Measurements from ENCODE around the gene SYT14.
"Not testable (repeated sequence)": the region's sequence is repeated elsewhere in the genome, so short reads cannot be mapped to it uniquely, and the experiment has no call there.

Gene SYT14

GRCh38 chr1:210031473-210031872 lies 93.5 kb downstream of the SYT14 start:
- no peak for DNase-seq

- DNase-seq, result no peak
These were observed 105.0 kb downstream of the SYT14 start for GRCh38 chr1:210043058-210043457.

- no peak for DNase-seq
These were observed 111.6 kb downstream of the SYT14 start for GRCh38 chr1:210049616-210050015.

DNA sequence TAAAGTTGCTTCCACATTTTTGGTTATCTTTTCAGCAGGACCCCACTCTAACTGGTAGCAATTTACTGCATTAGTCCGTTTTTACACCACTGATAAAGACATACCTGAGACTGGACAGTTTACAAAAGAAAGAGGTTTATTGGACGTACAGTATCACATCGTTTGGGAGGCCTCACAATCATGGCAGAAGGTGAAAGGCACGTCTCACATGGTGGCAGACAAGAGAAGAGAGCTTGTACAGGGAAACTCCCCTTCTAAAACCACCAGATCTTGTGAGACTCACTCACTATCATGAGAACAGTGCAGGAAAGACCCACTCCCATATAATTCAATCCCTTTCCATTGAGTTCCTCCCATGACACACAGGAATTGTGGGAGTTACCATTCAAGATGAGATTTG lies 112.5 kb downstream of the SYT14 start:
- DNase-seq, result not testable (repeated sequence)

- no peak for DNase-seq
These were observed 115.1 kb downstream of the SYT14 start for GRCh38 chr1:210053126-210053525.

GRCh38 chr1:210057593-210057992 lies 119.6 kb downstream of the SYT14 start:
- no peak for DNase-seq

- no peak for DNase-seq
These were observed 124.0 kb downstream of the SYT14 start for GRCh38 chr1:210061992-210062391.

GRCh38 chr1:210070531-210070930 lies 132.5 kb downstream of the SYT14 start:
- DNase-seq, result no peak

GRCh38 chr1:210072129-210072528 lies 134.1 kb downstream of the SYT14 start:
- DNase-seq, result no peak

- no peak for DNase-seq
These were observed 135.0 kb downstream of the SYT14 start for GRCh38 chr1:210072896-210073504.

DNA sequence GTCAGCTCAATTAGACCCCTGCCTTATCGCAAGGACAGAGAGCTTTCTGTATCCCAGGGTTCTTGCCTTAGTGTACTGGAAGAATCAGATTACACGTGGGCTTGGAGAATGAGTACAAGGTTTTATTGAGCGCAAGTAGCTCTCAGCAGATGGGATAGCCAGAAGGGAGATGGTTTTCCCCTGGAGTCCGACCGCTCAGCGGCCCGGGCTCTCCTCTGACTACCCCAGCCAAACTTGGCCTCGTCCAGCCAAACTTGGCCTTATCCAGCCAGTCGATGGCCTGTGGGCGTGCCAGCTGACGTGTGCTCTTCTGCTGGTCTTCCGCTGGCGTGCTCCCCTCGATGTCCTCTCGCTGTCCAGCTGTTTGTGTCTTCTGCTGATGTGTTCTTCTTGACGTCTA lies 136.9 kb downstream of the SYT14 start:
- no peak for DNase-seq

DNA sequence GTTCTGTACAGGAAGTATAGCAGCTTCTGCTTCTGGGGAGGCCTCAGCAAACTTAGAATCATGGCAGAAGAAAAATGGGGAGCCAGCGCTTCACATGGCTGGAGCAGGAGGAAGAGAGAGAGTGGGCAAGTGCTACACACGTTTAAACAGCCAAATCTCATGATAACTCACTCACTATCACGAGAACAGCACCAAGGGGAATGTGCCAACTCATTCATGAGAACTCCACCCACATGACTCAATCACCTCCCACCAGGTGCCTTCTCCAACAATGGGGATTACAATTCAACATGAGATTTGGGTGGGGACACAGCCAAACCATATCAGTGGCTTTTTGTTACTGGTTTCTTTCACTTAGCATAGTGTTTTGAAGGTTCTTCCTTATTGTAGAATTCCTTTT lies 138.6 kb downstream of the SYT14 start:
- DNase-seq, result no peak

DNA sequence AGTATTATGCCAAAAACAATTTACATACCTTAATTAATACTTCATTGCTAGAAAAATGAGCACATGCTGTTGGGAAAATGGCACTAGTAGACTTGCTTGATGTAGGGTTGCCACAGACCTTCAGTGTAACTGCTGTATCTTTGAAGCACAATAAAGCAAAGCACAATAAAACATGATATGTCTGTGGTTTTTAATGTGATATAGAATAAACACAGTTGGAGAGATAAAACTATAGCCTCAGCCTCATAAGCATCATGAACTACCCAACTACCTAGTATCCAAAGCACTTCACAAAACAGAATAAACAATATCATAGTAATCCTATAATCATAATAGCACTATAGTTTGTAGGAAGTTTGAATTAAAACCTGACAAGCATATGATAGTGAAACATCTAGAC lies 143.5 kb downstream of the SYT14 start:
- DNase-seq, result no peak

- no peak for DNase-seq
These were observed 147.3 kb downstream of the SYT14 start for GRCh38 chr1:210085359-210085758.

- no peak for DNase-seq
These were observed 149.0 kb downstream of the SYT14 start for GRCh38 chr1:210087058-210087457.

DNA sequence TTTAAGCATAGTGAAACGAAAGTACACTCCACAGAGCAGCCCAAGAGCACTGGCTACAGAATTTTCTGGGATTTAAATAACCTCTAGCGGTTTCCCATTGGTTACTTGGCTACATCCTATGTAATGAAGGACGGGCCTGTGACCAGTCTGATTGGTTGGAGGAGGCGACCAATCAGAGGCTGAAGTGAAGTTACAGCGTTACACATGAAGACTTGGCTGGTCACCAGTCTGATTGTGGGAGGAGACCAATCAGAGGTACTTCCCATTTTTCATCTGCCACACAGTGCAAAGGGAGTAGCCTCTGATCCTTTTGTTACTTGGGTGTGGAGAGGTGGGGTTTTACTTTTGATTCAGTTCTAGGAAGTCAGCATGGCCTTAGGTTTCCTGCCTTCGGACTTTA lies 151.8 kb downstream of the SYT14 start:
- DNase-seq, result no peak

DNA sequence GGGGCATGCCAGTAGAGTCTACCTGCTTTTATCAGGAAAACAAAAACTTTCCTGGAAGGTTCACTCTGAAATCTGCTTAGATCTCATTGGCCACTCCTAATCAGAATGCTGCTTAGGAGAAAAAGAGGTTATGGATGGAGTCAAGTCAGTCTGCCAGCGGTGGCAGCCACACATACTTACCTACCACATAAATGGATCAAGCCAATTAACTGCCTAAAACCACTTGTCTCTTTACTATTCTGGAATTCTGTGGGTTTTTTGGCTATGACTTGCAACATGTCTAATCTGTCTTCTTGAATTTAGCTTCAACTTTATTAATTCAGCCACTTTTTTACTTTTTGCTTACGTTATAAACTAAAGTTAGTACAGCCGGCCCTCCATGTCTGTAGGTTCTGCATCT lies 154.3 kb downstream of the SYT14 start:
- DNase-seq, result no peak

DNA sequence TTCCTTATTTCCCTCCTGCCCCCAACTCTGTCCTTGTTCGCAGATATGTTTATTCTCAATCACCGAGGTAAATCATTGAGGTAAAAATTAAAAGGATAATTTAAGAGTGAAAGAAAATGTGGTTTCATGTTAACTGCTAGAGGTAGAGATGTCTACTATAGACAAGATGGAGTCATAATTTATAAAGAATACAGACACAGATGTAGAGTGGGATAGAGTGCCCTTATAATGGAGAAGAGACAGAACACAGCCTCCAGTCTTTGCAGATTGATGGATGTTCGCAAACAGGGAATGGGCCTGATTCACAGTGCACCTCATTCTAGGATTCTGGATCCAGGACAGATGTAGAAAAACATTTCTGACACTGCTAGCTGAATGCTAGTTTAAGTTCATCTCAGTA lies 155.4 kb downstream of the SYT14 start:
- DNase-seq, result no peak

DNA sequence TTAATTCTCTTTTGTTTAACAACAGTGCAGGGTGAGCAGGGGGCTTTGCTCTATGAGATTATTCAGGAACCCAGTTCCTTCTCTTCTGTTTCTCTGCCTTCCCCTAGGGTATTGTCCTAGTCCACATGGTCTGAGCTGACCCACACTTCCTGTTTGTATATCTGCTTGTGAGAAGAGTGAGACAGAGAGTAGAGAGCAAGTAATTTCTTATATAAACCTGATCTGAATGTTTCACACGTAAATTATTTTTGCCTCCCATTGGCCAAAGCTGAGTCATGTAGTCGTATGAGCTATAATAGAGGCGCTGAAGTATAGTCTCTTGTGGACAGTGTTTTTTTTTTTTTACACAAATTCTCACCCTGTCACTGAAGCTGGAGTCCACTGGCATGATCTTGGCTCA lies 160.3 kb downstream of the SYT14 start:
- DNase-seq, result no peak

DNA sequence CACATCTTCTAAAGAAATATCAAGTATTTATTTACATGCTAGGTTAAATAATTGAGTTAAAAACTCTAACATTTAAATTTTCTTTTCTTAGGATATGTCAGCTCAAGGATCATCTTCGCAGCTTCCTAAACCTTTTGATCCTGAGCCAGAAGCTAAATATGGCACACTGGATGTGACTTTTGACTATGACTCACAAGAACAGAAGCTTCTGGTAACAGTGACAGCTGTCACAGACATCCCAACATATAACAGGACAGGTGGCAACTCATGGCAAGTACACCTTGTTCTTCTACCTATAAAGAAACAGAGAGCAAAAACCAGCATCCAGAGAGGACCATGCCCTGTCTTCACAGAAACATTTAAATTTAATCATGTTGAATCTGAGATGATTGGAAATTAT lies 161.9 kb downstream of the SYT14 start:
- DNase-seq, result no peak

DNA sequence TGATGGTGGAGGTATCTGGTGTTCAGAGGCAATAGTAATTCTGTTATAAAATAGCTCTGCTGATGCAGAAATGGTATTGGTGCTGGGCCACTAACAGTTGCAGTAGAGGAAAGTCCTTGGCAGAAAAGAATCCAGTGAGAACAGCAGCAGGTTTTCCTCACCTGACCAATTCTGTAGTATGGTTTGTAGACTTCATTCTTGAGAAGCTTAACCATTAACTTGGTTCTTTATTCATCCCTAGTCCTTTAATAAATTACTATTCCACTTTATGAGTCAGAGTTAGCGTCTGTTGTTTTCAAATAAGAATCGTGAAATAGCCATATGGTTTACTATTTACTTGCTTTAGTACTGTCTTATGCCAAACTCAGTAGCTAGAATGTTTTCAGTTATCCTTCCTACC lies 166.1 kb downstream of the SYT14 start:
- DNase-seq, result no peak

DNA sequence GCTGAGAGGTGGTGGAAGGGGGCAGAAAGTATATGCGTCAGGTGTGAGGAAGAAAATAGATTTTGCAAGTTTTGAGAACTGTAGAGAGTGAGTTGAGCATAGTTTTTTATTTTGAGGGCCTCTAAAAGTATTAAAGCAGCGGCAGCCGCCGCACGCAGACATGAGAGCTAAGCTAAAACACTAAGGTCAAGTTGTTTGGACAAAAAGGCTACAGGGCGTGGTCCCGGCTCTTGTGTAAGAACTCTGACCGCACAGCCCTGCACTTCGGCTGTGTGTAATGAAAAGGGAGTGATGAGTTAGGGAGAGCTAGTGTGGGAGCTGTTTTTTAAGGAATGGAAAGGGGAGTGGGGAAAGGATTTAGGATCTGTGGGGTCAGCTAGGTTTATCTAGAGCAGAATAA lies 174.9 kb downstream of the SYT14 start:
- not testable (repeated sequence) for DNase-seq

GRCh38 chr1:210117198-210117597 lies 179.2 kb downstream of the SYT14 start:
- DNase-seq, result no peak

- no peak for DNase-seq
These were observed 179.7 kb downstream of the SYT14 start for GRCh38 chr1:210117681-210118170.

DNA sequence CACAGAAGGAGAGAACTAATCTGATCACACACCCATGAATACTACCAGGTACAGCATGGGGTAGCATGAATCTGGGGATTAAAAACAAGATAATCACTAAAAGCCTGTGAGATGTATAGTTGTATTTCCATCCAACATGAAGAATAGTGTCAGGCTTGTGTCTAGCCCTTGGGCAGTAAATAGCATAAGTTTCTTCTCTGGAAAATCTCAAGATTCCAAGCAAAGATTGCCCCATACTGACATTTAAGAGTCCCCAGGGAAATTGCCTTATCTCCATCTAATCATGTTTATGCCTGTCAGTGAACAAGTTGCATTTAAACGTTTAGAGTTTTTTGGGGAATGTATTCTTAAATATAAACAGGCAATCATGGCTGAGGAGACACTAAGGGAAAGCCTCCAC lies 185.4 kb downstream of the SYT14 start:
- DNase-seq, result no peak

Measured in inflammatory macrophage treated with lipopolysaccharide for 1 hour (primary cell).